HG02973 (cell line): ENCODE measurements around the gene SLC45A3.
A peak's percentile ranks its signal among the peaks of the same experiment; 100 is the strongest.

Experiments
- ATAC-seq: cut with Tn5 transposase; IDR thresholded peaks from one replicate; pipeline ENCODE4 v1.9.1; 2021; ENCODE audit warnings: moderate library complexity; ENCODE audit not compliant: unreplicated experiment

Gene SLC45A3

DNA sequence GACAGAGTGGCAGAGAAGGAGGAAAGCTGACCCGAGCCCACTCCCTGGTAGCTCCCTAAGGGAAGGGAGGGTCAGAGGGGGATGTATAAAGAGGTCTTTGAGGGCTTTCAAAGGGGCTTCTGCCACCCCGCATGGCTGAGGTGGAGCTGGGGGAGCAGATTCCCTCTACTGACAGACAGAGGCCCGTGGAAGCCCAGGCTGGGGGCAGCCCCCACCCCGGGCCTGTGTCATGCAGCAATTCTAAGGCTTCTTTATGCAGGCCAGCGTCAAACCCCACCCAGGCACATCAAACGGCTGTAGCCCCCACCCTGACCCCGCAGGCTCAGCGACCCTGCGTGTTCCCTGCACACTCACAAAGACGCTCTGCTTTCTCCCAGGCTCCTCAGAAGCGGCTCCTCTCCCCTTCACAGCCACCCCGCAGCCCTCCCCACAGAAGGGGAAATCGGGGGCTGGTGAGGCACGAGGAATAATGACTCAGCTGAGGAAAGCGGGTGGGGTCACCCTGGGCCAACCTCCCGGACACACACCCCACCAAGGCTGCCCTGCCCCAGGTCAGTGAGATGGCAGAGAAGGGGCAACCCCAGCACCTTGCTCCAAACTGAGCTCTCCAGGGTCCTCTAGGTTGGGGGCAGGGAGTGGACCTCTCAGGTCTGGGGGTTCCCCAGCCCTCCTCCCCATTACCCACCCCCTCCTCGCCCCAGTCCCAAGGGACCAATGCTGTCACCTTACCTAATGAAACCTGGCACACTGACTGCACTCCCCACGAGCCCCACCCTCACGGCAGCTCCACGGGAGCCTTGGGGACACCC is 10.8 kb downstream of the SLC45A3 start:
- no peak for ATAC-seq

DNA sequence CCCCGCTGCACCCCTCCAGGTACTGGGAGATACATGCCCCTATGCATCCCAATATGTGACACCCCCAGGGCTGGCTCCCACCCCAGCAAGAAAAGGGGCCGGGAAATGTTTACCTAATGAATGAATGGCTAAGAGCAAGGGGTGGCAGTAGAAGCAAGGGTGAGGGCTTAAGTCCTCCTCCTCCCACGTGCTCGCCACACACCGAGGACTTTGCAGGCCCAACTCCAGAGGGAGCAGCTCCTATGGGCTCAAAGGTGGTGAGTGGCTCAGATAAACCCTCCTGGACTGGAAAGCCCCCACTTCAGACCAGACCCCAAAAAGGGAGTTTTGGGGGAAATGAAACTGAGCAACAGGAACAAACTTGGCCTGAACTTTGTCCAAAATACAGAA is 11.4 kb downstream of the SLC45A3 start:
- ATAC-seq: no peak

DNA sequence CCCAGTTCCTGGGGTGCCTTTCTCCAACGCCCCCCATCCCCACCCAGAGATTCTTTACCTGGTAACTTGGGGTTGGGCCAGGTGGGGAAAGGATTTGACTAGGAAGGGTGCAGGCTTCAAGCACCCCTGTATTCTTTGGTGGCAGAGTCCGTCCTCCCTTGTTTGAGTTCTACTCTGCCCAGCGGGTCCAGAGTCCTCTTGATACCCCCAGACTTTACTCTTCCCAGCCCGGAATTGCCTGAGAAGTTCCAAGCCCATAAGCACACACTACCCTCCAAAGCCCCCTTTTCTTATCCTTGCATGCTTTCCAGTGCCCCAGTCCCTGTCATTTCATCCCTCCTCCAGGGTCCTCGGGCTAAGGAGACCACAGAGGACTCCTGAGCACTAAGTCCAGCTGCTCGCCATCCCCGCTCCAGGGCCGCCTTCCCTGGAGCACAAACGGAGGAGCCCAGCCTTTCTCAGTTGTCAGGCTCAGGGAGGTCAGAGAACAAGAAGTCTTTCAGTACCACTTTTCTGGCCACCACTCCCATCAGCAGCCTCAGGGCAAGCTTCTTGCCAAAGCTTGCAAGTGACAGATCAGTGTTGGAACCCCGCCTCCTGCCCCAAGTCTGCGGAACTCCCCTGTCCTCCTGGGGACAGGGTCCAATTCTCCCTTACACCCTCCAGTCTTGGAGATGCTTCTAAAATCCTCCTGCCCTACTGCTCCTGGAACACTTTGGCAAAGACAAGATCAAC is 12.2 kb downstream of the SLC45A3 start:
- no peak for ATAC-seq

DNA sequence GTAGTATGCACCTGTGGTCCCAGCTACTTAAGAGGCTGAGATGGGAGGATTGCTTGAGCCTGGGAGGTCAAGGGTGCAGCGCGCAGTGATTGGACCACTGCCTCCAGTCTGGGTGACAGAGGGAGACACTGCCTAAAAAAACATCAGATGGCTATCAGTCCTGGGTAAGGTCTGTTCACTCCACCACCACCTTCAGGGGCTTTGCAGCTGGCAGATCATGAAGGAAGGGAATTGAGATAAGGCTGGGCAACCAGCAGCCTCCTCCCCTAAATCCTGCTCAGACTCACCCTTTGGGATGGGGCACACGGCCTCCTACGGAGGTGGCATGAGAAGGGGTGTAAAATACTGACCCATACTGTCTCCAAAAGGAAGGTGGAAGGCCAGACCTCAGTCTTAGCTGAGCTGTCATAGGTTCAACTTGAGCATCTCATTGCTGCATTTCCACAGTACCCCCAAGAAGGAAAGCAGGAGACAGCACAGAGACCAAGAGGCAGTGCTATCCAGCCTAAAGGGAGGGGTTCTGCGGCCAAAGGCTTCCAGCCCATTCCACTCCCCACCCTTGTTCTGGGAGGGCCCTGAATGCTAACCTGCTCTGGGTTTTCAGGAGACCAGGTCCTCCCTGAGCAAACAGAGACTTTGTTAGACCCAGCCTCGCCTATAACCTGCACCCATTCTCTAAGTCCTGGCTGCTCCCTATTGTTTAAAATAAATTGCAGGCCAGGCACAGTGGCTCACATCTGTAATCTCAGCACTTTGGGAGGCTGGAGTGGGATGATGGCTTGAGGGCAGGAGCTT is 13.7 kb downstream of the SLC45A3 start:
- no peak for ATAC-seq

DNA sequence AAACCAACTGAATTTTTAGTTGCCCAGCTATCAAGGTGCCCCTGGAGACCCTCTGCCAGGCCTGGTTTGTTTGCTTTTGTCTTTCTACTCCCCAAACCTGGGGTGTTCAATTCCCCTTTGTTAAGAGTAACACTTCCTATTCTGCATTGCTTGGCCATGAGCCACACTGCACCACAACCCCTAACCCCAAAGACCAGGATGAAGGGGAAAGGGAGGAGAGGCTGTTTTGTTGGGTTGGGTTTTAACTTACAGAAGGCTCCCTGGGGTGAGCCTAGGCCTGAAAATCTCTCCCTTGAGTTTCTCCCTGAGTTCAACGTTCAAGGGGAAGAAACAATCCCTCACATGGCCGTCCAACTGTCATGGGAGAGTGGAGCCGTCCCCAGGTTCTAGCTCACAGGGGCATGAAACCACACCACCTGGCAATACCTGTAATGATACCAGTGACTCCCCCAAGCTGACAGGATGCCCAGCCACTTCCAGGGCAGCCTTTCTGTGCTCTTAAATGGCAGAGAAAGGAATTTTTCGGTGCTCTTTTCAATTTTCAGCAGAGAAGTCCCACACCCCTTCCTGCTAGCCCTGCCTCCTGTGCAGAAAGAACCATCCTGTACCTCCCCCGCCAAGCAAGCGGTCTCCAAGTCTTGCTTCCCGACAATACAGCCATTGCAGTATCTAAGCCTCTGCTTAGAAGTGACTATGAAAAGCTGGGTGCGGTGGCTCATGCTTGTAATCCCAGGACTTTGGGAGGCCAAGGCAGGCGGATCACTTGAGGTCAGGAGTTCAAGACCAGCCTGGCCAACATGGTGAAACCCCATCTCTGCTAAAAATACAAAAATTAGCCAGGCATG is 14.9 kb downstream of the SLC45A3 start:
- no peak for ATAC-seq

DNA sequence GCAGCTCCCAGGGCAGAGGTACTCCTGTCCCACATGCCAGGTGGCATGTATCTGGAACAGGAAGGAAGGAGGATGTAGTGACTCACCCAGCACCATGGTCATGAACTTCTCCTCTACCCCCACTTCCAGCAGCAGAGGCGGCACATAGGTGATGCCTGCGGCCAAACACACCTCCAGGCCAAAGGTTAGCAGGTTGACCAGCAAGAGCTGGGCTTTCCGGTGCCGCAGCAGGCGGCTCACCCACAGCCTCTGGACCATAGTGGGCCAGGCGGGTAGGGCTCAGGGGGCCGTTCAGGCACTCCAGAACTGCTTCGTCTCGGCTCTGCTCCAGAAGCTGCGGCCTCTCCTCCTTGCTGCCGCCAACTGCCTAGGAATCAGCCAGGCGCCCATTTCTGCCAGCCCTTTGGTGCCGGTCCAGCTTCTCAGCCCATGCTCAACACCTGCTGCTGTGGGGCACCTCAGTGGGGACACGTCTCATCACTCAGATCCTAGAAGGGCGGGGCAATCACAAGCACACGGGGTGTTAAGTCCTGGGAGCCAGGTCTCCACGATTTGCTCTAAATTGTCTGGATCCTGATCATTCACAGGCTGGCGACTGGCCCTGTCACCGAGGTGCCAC is 15.8 kb downstream of the SLC45A3 start:
- ATAC-seq: no peak

DNA sequence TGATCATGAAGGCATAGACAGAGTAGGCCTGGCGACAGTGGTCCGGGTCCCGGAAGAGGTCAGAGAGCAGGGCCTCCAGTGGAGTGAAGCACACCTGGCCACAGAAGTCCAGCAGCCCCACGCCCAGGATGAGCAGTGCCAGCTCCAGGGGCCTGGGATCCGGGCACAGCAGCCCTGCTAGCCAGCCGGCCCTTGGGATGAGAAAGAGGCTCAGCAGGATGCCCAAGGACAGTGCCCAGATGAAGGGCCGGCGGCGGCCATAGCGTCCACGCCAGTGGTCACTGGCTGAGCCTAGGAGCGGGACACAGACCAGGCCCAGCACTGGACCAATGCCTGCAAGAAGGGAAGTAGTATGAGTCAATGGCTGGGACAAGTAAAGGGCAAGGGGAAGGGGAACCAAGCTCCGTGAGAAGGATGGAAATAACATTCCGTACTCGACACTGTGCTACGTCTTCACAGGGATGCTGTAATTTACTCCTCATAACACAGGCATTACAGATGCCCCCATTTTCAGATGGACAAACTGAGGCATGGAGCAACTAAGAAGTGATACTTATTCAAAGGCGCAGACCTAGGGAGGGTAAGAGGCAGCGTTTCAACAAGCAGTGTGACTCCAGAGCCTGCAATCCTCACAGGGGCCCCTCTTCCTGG is 16.9 kb downstream of the SLC45A3 start:
- no peak for ATAC-seq

DNA sequence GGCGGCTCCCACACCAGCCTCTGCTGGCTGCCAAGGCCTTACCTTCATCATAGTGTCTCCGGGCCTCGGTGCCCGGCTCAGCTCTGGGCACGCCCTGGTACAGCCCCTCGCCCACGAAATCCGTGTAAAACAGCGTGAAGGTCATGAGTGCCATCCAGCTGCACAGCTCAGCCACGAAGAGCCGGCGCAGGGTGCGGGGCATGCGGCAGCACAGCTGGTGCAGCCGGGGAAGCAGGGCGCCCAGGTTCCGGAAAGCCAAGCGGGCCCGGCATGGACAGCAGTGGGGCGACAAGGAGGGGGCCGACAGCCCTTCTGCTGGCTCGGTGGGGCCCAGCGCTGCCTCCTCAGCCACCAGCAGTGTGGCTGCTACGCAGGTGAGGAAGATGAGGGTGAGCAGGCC is 17.5 kb downstream of the SLC45A3 start:
- no peak for ATAC-seq

DNA sequence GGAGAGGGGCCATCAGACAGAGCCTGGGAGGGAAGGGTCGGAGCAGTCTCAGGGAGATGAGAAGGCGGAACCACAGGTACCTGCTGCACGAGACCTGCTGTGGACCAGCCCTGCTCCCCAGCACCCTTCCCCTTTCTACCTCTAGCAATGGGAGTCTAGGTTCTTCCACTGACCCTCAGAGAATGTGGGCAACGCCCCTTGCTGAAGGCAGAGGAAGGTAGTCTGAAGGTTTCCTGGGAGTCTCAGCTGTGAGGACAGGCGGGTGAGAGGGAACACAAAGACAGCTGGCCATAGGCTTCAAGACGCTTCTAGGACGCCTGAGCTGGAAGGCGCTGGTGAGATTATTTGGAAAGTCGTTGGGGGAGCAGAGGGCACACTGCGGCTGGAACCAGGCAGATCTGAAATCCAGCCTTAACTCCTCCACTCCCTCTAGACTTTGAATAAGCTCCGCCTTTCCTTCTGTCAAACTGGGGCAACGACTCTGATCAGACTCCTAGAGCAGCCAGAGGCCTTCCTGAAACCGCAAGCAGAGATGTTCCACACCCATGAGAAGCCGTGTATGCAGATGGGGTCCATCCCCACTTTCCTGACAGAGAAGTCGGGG is 18.1 kb downstream of the SLC45A3 start:
- no peak for ATAC-seq

DNA sequence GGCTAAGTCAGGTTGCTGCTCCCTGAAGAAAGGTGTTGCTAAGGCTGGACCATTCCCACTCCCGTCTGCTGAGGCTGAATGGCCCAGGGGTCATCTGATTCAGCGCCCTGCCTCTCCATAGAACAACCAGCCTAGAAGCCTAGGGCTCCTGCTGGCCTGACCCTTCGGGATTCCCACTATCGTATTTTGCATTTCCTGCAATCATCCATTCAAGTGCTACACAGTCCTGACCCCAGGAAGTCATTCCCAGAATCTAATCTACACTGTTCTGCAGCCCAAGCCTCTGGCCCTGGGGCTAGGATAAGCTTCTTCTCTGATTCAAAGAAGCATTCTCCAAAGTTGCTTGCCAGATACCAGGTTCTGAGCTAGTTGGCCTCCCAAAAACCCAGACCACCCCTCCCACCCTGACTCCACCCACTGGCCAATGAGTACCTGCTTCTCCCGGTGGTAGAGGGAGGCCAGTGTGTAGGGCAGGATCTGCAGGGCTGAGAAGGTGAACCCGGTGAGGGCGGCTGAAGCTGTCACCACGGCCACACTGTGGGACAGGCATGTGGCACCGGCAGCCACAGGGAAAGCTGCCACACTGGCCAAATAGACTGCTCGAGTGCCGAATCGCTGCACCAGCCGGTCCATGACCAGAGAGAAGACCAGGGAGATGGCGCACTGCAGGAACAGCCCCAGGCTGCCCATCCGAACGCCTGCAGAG is 18.7 kb downstream of the SLC45A3 start:
- no peak for ATAC-seq

DNA sequence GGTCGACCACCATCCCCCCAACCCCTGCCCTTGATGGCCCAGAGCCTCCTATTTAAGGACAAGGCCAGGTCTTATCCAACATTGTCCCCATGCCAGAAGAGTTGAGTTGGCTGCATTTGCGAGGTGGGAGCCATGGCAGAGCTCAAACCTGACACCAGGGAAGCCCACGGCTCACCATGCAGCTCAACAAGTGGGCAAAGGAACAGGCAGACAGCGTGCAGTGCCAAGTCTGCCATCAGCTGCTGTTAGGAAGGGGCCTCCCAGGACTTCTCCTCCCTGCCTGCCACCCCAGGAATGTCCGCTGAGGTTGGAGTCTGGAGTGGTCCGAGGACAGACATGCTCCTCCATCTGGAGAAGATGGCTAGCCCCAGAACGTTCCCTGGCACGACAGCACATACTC is 19.9 kb downstream of the SLC45A3 start:
- ATAC-seq: no peak

DNA sequence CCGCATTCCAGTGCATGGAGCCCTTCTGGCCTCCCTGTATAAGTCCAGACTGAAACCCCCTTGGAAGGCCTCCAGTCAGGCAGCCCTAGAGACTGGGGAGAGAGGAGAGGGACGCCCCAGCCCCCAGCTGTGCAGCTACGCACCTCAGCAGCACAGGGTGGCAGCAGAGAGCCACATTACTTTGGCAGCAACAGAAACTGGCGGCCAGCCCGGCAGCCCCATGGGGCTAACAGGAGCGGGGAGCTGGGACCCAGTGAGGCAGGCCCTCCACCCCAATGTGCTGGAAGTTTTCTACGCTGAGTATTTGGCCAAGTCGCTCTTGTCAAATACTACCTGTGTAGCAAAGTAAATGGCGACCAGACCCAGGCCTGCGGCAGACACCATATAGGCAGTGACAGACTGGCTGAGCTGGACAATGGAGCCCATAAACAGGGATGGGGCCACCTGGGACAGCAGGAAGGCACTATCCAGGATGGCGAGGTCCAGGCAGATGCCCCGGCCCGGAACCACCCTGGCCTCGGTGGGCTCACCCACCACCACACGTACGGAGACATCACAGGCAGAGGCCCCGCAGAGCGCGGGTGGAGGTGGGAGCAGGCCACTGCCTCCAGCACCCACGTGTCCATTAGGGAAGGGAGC is 21.2 kb downstream of the SLC45A3 start:
- ATAC-seq: peak; percentile 71

DNA sequence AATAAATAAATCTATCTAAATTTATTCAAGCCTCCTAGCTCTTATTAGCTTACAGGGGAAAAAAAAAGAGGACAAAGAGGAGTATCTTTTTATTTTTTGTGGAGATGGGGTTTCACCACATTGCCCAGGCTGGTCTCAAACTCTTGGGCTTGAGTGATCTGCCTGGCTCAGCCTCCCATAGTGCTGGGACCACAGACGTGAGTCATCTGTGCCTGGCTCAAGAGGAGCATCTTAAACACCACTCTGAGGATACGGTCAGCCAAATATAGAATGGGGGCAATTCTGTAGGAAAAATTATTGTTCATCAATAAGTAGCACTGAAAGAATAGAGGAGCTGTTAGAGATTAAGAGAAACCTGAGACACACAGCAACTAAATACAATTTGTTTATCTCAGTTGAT is 24.1 kb downstream of the SLC45A3 start:
- no peak for ATAC-seq

DNA sequence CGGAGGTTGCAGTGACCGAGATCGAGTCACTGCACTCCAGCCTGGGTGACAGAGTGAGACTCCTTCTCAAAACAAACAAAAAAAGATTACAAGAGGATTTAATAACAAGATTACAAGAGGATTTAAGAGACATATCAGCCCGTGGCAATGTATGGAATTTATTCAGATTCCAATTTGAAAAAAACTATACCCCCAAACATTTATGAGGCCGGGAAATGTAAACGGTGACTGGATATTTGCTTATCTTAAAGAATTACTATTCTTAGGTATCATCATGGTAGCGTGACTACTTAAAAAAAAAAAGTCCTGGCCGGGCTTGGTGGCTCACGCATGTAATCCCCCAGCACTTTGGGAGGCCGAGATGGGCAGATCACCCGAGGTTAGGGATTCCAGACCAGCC is 27.3 kb downstream of the SLC45A3 start:
- ATAC-seq: no peak

DNA sequence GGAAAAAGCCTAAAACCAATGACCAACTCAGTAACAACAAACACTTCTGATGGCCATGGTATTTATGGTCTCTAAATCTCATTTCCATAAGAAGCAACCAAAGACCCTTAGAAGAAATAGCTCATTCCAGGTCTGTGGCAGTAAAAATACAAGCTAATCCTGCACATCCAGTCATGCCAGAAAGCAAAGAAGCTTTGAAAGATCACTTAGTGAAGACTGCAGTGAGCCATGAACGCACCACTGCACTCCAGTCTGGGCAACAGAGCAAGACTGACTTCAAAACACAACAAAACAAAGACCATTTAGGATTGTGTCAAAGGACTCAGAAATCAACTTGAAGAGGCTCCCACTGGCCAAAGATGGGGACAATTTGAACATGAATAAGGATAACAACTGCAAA is 30.1 kb downstream of the SLC45A3 start:
- no peak for ATAC-seq

DNA sequence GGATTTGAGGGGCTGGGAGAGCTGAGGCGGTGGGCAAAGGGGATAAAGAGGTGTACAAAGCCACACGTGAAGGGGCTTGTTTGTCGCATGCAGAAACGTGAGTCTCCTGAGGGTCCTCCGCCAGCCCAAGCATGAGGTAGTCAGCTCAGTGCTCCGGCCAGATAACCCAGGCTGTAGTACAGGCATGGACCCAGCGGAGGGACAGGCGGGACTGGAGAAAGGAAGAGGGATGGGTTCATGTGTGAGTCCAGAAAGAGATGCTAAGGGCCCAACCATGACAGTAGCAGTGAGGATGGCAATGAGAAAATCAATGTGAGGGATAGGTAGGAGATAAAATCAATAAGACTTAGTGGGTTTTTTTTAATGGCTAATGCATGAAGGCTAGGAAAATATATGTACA is 34.8 kb downstream of the SLC45A3 start:
- ATAC-seq: no peak

DNA sequence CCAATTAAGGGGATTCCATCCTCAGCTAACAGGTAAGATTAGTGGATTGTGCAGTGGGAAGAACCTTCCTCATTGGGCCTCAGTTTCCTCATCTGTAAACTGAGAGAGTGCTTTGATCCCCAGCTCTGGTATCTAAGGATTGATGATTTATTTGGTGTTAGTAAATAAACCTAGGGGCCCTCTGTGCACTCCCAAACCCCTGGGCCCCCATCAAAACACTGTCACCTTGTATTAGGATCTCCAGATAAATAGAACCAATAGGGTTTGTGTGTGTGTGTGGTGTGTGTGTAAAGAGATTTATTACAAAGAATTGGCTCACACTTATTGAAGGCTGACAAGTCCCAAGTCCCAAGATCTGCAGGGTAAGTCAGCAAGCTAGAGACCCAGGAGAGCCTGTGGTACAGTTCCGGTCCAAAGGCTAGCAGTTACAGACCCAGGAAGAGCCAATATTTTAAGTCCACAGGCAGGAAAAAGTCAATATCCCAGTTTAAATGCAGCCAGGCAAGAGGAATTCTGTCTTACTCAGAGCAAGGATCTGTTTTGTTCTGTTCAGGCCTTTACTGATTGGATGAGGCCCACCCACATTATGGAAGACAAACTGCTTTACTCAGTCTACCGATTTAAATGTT is 37.5 kb downstream of the SLC45A3 start:
- no peak for ATAC-seq

DNA sequence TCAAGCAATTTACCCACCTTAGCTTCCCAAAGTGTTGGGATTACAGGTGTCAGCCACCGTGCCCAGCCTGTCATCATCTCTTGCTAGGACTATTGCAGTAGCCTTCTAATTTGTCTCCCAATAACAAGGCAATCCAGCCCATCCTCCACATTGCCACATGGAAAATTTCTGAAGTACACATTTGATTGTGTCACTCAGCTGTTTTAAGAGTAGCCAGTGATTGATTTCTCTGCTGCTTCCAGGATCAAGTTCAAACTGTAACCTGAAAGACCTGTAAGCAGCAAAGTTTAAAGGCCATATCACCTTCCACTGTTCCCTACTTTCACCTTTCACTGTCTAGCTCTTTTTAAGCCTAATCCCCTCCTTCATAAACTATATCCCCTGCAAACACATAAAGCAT is 40.7 kb downstream of the SLC45A3 start:
- ATAC-seq: no peak
